ENCODE results near the gene TEX13B. TPM values are rescaled to one million over a fixed set of nuclear protein-coding genes. Genes with fewer than 3 reads are reported as not detected.

The TEX13B gene
- total RNA-seq, 1 experiment from 2014 or later: 0.42 TPM

DNA sequence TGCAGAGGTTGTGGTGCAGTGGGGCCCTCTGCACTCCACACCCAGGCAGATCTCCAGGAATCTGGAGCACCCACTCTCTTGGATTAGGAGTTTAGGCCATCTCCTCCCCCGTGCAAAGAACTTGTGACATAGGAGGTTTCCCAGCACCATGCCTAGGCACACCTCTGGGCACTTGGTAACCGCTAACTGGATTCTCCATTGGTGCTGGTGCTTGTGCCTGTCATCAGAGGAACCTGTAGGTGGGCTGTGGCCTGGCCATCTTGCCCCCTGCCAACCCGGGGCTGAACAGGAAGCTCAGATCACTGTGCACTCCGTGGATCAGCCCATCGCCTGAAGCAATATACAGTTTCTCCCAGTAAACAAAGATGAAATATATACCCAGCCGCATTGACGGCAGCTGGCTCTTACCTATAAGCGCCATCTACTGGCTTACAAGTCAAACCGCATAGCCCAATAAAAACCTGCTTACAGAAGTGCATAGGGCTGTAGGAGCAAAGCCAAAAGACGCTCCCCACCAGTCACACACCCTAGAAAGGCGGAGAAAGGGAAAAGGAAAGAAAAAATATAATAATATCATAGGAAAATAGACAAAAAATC is 19.1 kb upstream of the TEX13B start:
- Histone ChIP-seq H2BK120ac (ENCODE audit: low read depth, low read length, poor library complexity, severe bottlenecking) (no peak overlapping the region), H4K20me1 (ENCODE audit: control insufficient read depth, insufficient read depth, insufficient read length) (no peaks in the 10 kb centered on the region)
- H3K4me3 Mint-ChIP-seq: no peak overlapping the region

More for the DNA sequence above, 19.1 kb upstream of the TEX13B start:
- no peak overlapping the region for H2AK5ac ChIP-seq (ENCODE audit: insufficient read length, low read length)
- no peak overlapping the region for H2BK5ac ChIP-seq (ENCODE audit: insufficient read length, low read length)
- no peak overlapping the region for H3K4me2 ChIP-seq (ENCODE audit: insufficient read depth, insufficient read length, low read length)
- H3K56ac ChIP-seq (ENCODE audit: insufficient read length, low read depth, low read length): no peak overlapping the region
- TF ChIP-seq, protein P1, sequence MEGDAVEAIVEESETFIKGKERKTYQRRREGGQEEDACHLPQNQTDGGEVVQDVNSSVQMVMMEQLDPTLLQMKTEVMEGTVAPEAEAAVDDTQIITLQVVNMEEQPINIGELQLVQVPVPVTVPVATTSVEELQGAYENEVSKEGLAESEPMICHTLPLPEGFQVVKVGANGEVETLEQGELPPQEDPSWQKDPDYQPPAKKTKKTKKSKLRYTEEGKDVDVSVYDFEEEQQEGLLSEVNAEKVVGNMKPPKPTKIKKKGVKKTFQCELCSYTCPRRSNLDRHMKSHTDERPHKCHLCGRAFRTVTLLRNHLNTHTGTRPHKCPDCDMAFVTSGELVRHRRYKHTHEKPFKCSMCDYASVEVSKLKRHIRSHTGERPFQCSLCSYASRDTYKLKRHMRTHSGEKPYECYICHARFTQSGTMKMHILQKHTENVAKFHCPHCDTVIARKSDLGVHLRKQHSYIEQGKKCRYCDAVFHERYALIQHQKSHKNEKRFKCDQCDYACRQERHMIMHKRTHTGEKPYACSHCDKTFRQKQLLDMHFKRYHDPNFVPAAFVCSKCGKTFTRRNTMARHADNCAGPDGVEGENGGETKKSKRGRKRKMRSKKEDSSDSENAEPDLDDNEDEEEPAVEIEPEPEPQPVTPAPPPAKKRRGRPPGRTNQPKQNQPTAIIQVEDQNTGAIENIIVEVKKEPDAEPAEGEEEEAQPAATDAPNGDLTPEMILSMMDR (conservative IDR thresholded peaks at IDR 0.05): peak; percentile 66
- no peak overlapping the region for H2BK15ac ChIP-seq (ENCODE audit: low read depth, low read length)
- H3K4me1 Mint-ChIP-seq: peaks cover 2 to 10% of the 10 kb centered on the region in 2 experiments; a peak in 1 of 4 replicates
- no peak overlapping the region for H4K91ac ChIP-seq (ENCODE audit: insufficient read length, low read depth, low read length)
- no peak overlapping the region for H2AFZ ChIP-seq (ENCODE audit: low read length)
- H3K79me2 ChIP-seq (ENCODE audit: insufficient read depth, low read length): no peaks in the 10 kb centered on the region
- H3K23ac ChIP-seq (ENCODE audit: insufficient read length, low read depth, low read length): no peak overlapping the region
- no peaks in the 10 kb centered on the region for H3K79me1 ChIP-seq (ENCODE audit: insufficient read depth, low read depth, low read length, poor library complexity, severe bottlenecking)
- H2BK12ac ChIP-seq (ENCODE audit: insufficient read length, low read depth, low read length): no peak overlapping the region
- H3K9me3 Mint-ChIP-seq: peaks cover 6 to 71% of the 10 kb centered on the region in 2 experiments
- no peak overlapping the region for H3T11ph ChIP-seq (ENCODE audit: low read length)
- H3K14ac ChIP-seq (ENCODE audit: insufficient read depth, low read length): no peak overlapping the region
- H4K5ac ChIP-seq (ENCODE audit: insufficient read length, low read depth, low read length): no peak overlapping the region
- H3K27ac Mint-ChIP-seq: no peak overlapping the region
- peaks cover 15% of the 10 kb centered on the region for H3K27me3 Mint-ChIP-seq (ENCODE audit: low read depth)
- H3K23me2 ChIP-seq (ENCODE audit: insufficient read length, low read depth, low read length, poor library complexity, severe bottlenecking): no peaks in the 10 kb centered on the region
- H3K4me1 ChIP-seq (ENCODE audit: insufficient read depth, low read length): no peaks in the 10 kb centered on the region; the same call in 1 of the 2 replicates
- H3K36me3 Mint-ChIP-seq (ENCODE audit: insufficient read depth in 1 of 3, low read depth in 3 of 3): peaks cover 0 to 41% (median 37%) of the 10 kb centered on the region in 3 experiments; a peak in 4 of 7 replicates
- no peak overlapping the region for H3K18ac ChIP-seq (ENCODE audit: insufficient read length, low read depth, low read length)
- no peak overlapping the region for H2BK20ac ChIP-seq (ENCODE audit: low read depth, low read length, poor library complexity, severe bottlenecking)
- DNase-seq: no peak
- no peak overlapping the region for H4K8ac ChIP-seq (replicated peaks; ENCODE audit: insufficient read length, low read depth, low read length)
- no CpG with 5 or more reads among the region's 11 CpGs for WGBS (ENCODE audit: extremely low coverage, insufficient read length, low lambda C conversion rate)
- no peak overlapping the region for H3K4ac ChIP-seq (ENCODE audit: low read depth, low read length)
- H3K9ac ChIP-seq (ENCODE audit: extremely low read depth, insufficient read length, low read length): no peak overlapping the region
- H3K27ac ChIP-seq (ENCODE audit: insufficient read length, low read depth, low read length): no peak overlapping the region
- H3K9me3 ChIP-seq (ENCODE audit: control insufficient read depth, low read depth, low read length): peaks cover 13% of the 10 kb centered on the region
- no peaks in the 10 kb centered on the region for H3K27me3 ChIP-seq (ENCODE audit: insufficient read depth, low read length)
